H1 (cell line): ENCODE results near the gene C1orf21.

Source experiments
- BRCA1 ChIP-seq: IDR thresholded peaks from 2 replicates; pipeline ENCODE4 v1.6.1; 2012; ENCODE audit warnings: low read depth, low read length, improper control_type of control experiment
- CBX5 ChIP-seq: fragments of 300-800, 300-1000 bp; sonication (generic); IDR thresholded peaks from 2 replicates; pipeline ENCODE4 v1.7.1; 2016; ENCODE audit warnings: antibody characterized with exemption, low read length, low read depth
- CREB1 ChIP-seq: IDR thresholded peaks from 2 replicates; pipeline ENCODE4 v1.6.1; 2012; ENCODE audit warnings: inconsistent platforms
- CTCF ChIP-seq, 3 experiments: IDR thresholded peaks; 1 replicate in 2 of 3; 2 replicates in 1 of 3; pipeline versions ENCODE4 v1.5.1 to v1.6.1; 2011; ENCODE audit warnings: low read length in 3 of 3, mild to moderate bottlenecking in 3 of 3, inconsistent platforms in 2 of 3, low read depth in 1 of 3, moderate library complexity in 1 of 3; ENCODE audit not compliant: insufficient read depth in 1 of 3; ENCODE audit errors: control extremely low read depth in 1 of 3
- EP300 ChIP-seq, 2 experiments: IDR thresholded peaks; 1 replicate in 1 of 2; 2 replicates in 1 of 2; pipeline ENCODE4 v1.6.1; 2011 to 2012; ENCODE audit warnings: low read depth in 2 of 2, low read length in 2 of 2, mild to moderate bottlenecking in 2 of 2, borderline replicate concordance in 1 of 2, inconsistent platforms in 1 of 2, moderate library complexity in 1 of 2
- JUN ChIP-seq: IDR thresholded peaks from 2 replicates; pipeline ENCODE4 v1.6.1; 2011; ENCODE audit warnings: low read depth, mild to moderate bottlenecking, improper control_type of control experiment, low read length
- KDM1A ChIP-seq: fragments of 200-600, 300-600 bp; sonication (generic); IDR thresholded peaks from 2 replicates; pipeline ENCODE4 v1.7.1; 2016; ENCODE audit warnings: mild to moderate bottlenecking, low read length, borderline replicate concordance
- MAFK ChIP-seq: IDR thresholded peaks from 2 replicates; pipeline ENCODE4 v1.6.1; 2012; ENCODE audit warnings: low read depth, mild to moderate bottlenecking, improper control_type of control experiment, low read length
- MAX ChIP-seq: IDR thresholded peaks from 2 replicates; pipeline ENCODE4 v1.6.1; 2012; ENCODE audit warnings: inconsistent platforms
- NRF1 ChIP-seq: IDR thresholded peaks from 2 replicates; pipeline ENCODE4 v1.6.1; 2011; ENCODE audit warnings: mild to moderate bottlenecking, low read depth, low read length, improper control_type of control experiment
- POLR2AphosphoS5 ChIP-seq: IDR thresholded peaks from 2 replicates; pipeline ENCODE4 v1.6.1; 2011; ENCODE audit warnings: low read depth, low read length
- RAD21 ChIP-seq, 2 experiments: IDR thresholded peaks in 1 of 2; conservative IDR thresholded peaks in 1 of 2; 2 replicates each; pipeline ENCODE4 v1.6.1; 2011; ENCODE audit warnings: low read depth in 2 of 2, low read length in 2 of 2, improper control_type of control experiment in 1 of 2, inconsistent platforms in 1 of 2, mild to moderate bottlenecking in 1 of 2, moderate library complexity in 1 of 2
- TAF1 ChIP-seq: IDR thresholded peaks from 2 replicates; pipeline ENCODE4 v1.6.1; 2011; ENCODE audit warnings: mild to moderate bottlenecking, low read depth, low read length

GRCh38 chr1:184539580-184539979 is 152.8 kb downstream of the C1orf21 start:
- no peak for TF ChIP-seq POLR2AphosphoS5
- no peak for TF ChIP-seq CTCF (IDR thresholded peaks at IDR 0.05; ENCODE audit: control extremely low read depth in 1 of 3, insufficient read depth in 1 of 3, low read depth in 1 of 3, low read length in 3 of 3)
- no peak for TF ChIP-seq JUN
- TF ChIP-seq CBX5 = no peak
- TF ChIP-seq TAF1 = no peak
- no peak for TF ChIP-seq EP300 (IDR thresholded peaks at IDR 0.05; ENCODE audit: borderline replicate concordance in 1 of 2, low read depth in 2 of 2, low read length in 2 of 2)
- TF ChIP-seq NRF1 = no peak
- no peak for TF ChIP-seq MAX
- TF ChIP-seq KDM1A = no peak
- no peak for TF ChIP-seq BRCA1
- TF ChIP-seq RAD21 (IDR thresholded peaks at IDR 0.05 in 1 of 2, conservative IDR thresholded peaks at IDR 0.05 in 1 of 2; ENCODE audit: low read depth in 2 of 2, low read length in 2 of 2) = no peak
- TF ChIP-seq MAFK = no peak
- TF ChIP-seq CREB1 = no peak
